CMK (cell line): ENCODE data around the gene SMIM12.

Source experiments
- DNase-seq: peaks from one replicate; pipeline ENCODE4 v3.0.0-alpha.2; 2010; ENCODE audit warnings: low read depth

Gene SMIM12

GRCh38 chr1:34859446-34860200 lies at the start of gene SMIM12:
Gene SMIM12 (minus strand): TSS chr1:34859749. CDS start chr1:34855977, 3,772 bp downstream.
- DNase-seq, result peak; percentile 93

GRCh38 chr1:34908369-34908768 lies 48.8 kb upstream of the SMIM12 start:
- no peak for DNase-seq

GRCh38 chr1:34907487-34908090 lies 48.0 kb upstream of the SMIM12 start:
- DNase-seq, result no peak

- no peak for DNase-seq
Observed at GRCh38 chr1:34906756-34907155, 47.2 kb upstream of the SMIM12 start.

- DNase-seq, result no peak
Observed at GRCh38 chr1:34906222-34906621, 46.7 kb upstream of the SMIM12 start.

GRCh38 chr1:34905098-34905459 lies 45.5 kb upstream of the SMIM12 start:
- DNase-seq, result no peak

- no peak for DNase-seq
Observed at GRCh38 chr1:34904236-34905097, 44.9 kb upstream of the SMIM12 start.

- no peak for DNase-seq
Observed at GRCh38 chr1:34901919-34902318, 42.4 kb upstream of the SMIM12 start.

- DNase-seq, result no peak
Observed at GRCh38 chr1:34900775-34901502, 41.4 kb upstream of the SMIM12 start.

- DNase-seq, result no peak
Observed at GRCh38 chr1:34899906-34900305, 40.4 kb upstream of the SMIM12 start.

GRCh38 chr1:34899471-34899870 lies 39.9 kb upstream of the SMIM12 start:
- no peak for DNase-seq

GRCh38 chr1:34898330-34898761 lies 38.8 kb upstream of the SMIM12 start:
- no peak for DNase-seq

- no peak for DNase-seq
Observed at GRCh38 chr1:34896612-34897011, 37.1 kb upstream of the SMIM12 start.

- DNase-seq, result no peak
Observed at GRCh38 chr1:34889705-34890104, 30.2 kb upstream of the SMIM12 start.

- DNase-seq, result no peak
Observed at GRCh38 chr1:34887593-34887992, 28.0 kb upstream of the SMIM12 start.

- DNase-seq, result no peak
Observed at GRCh38 chr1:34885405-34886247, 26.1 kb upstream of the SMIM12 start.

GRCh38 chr1:34884961-34885360 lies 25.4 kb upstream of the SMIM12 start:
- DNase-seq, result no peak

GRCh38 chr1:34884536-34884935 lies 25.0 kb upstream of the SMIM12 start:
- DNase-seq, result no peak

- DNase-seq, result no peak
Observed at GRCh38 chr1:34879230-34879629, 19.7 kb upstream of the SMIM12 start.

GRCh38 chr1:34876406-34876805 lies 16.9 kb upstream of the SMIM12 start:
- no peak for DNase-seq

- no peak for DNase-seq
Observed at GRCh38 chr1:34874296-34874952, 14.9 kb upstream of the SMIM12 start.
